ENCODE data around the gene DNAJC4.

DNA sequence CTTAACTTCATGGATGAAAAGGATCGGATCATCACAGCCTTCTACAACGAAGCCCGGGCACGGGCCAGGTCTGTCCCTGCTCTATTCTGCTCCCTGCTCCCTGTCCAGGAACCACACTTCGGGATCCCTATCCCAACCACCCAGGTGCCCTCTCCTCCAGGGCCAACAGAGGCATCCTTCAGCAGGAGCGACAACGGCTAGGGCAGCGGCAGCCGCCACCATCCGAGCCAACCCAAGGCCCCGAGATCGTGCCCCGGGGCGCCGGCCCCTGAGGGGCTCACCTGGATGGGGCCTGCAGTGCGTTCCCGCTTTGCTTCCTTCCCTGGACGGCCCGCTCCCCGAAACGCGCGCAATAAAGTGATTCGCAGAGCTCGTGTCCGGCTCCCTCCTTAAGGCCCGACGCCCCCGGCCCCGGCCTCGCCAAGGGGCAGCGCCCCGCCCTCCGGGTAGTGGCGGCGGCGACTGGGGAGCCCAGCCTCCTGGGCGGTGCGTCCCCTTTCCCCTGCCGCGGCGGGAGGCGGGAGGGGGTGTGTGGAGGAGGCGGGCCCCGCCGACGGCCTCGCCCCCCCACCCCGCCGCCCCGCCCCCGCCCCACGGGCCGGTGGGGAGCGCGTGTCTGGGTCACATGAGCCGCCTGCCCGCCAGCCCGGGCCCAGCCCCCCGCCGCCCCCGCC is 3.7 kb downstream of the DNAJC4 start, which contains the start of gene VEGFB:
- TF ChIP-seq, protein P1, sequence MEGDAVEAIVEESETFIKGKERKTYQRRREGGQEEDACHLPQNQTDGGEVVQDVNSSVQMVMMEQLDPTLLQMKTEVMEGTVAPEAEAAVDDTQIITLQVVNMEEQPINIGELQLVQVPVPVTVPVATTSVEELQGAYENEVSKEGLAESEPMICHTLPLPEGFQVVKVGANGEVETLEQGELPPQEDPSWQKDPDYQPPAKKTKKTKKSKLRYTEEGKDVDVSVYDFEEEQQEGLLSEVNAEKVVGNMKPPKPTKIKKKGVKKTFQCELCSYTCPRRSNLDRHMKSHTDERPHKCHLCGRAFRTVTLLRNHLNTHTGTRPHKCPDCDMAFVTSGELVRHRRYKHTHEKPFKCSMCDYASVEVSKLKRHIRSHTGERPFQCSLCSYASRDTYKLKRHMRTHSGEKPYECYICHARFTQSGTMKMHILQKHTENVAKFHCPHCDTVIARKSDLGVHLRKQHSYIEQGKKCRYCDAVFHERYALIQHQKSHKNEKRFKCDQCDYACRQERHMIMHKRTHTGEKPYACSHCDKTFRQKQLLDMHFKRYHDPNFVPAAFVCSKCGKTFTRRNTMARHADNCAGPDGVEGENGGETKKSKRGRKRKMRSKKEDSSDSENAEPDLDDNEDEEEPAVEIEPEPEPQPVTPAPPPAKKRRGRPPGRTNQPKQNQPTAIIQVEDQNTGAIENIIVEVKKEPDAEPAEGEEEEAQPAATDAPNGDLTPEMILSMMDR (conservative IDR thresholded peaks at IDR 0.05): no peak
- no peak for TF ChIP-seq EZH2 (IDR thresholded peaks at IDR 0.05; ENCODE audit: low read depth)

All from PC-9 (cell line).